Measurements from ENCODE around the gene SCGB2B2. TPM values are rescaled to one million over a fixed set of nuclear protein-coding genes. Genes with fewer than 3 reads are reported as not detected.
"Not testable (repeated sequence)": the region's sequence is repeated elsewhere in the genome, so short reads cannot be mapped to it uniquely, and the experiment has no call there.

Gene SCGB2B2
- total and polyA plus RNA-seq, 2 of the 4 experiments (the other 2 are of a cell fraction) = not detected

- no peak for TF ChIP-seq SMC3 (IDR thresholded peaks at IDR 0.05; ENCODE audit: low read depth, low read length)
- no peak for ATAC-seq (ENCODE audit: low read depth)
- dilution Hi-C loops (cut with HindIII; ENCODE audit: low sequenced_read_pairs, unreplicated experiment) = no loop called here
- Histone ChIP-seq H2BK5ac (ENCODE audit: low read depth, low read length, poor library complexity, severe bottlenecking) (no peak overlapping the region), H3K9me1 (ENCODE audit: insufficient read depth, low read length) (no peaks in the 10 kb centered on the region), H2BK120ac (ENCODE audit: low read depth, low read length) (no peak overlapping the region), H2BK15ac (ENCODE audit: low read depth, low read length) (no peak overlapping the region), H3K23ac (ENCODE audit: low read depth, low read length) (no peak overlapping the region), H3K9ac (ENCODE audit: low read depth, low read length) (no peak overlapping the region), H3K4me1 (ENCODE audit: control insufficient read depth, insufficient read depth, low read length) (no peaks in the 10 kb centered on the region), H4K5ac (ENCODE audit: low read depth, low read length) (no peak overlapping the region), H3K79me1 (ENCODE audit: low read depth in 1 of 2, low read length in 2 of 2) (no peaks in the 10 kb centered on the region; a peak in 1 of 4 replicates), H2AFZ (replicated peaks; ENCODE audit: low read length, poor library complexity) (no peak overlapping the region), H3K4ac (ENCODE audit: low read depth, low read length) (no peak overlapping the region), H2AK9ac (replicated peaks; ENCODE audit: low read depth, low read length, poor library complexity) (no peak overlapping the region), H3K27ac (ENCODE audit: insufficient read depth, low read length) (no peak overlapping the region), H3K36me3 (ENCODE audit: control insufficient read depth, insufficient read depth, low read length) (peaks cover 9% of the 10 kb centered on the region), H4K8ac (ENCODE audit: low read depth in 2 of 2, low read length in 2 of 2) (no peak overlapping the region), H3K4me3 (ENCODE audit: insufficient read depth, low read depth, low read length) (no peak overlapping the region), H3K27me3 (ENCODE audit: control insufficient read depth, insufficient read depth, low read length) (no peaks in the 10 kb centered on the region), H4K91ac (ENCODE audit: insufficient read depth, low read depth, low read length) (no peak overlapping the region), H2BK20ac (ENCODE audit: low read depth, low read length) (no peak overlapping the region), H3K18ac (ENCODE audit: low read depth, low read length) (no peak overlapping the region), H3K14ac (replicated peaks; ENCODE audit: low read depth, low read length) (no peak overlapping the region), H4K20me1 (ENCODE audit: insufficient read depth, low read length) (no peaks in the 10 kb centered on the region), H3K9me3 (ENCODE audit: control insufficient read depth, insufficient read depth, low read length) (peaks cover 18% of the 10 kb centered on the region), H3K4me2 (ENCODE audit: low read depth, low read length) (no peak overlapping the region), H2AK5ac (ENCODE audit: low read depth, low read length) (no peak overlapping the region), H3K56ac (ENCODE audit: extremely low read depth, insufficient read depth, low read length) (no peak overlapping the region)
- BruUV-seq (replicated peaks) = no TSS peak
- DNase-seq = no peak
- in situ Hi-C loops (cut with MboI; ENCODE audit: low sequenced_read_pairs) = no loop called here
- WGBS, 2 experiments (ENCODE audit: extremely low coverage in 2 of 2, insufficient read length in 1 of 2) = no CpG with 5 or more reads among the region's 5 CpGs
- ChIA-PET POLR2A (ENCODE audit: unreplicated experiment) (no interaction called here), CTCF (no interaction called here)
- intact Hi-C loops (cut with micrococcal nuclease) = no loop called here
Observed at GRCh38 chr19:34686455-34686854, 9.5 kb upstream of the SCGB2B2 start.

- H3K9me1 ChIP-seq (ENCODE audit: insufficient read depth, low read length); CTCF ChIA-PET; H4K91ac ChIP-seq (ENCODE audit: insufficient read depth, low read depth, low read length); ATAC-seq (ENCODE audit: low read depth); POLR2A ChIA-PET (ENCODE audit: unreplicated experiment); H3K4me2 ChIP-seq (ENCODE audit: low read depth, low read length); H2BK120ac ChIP-seq (ENCODE audit: low read depth, low read length); in situ Hi-C loops (cut with MboI; ENCODE audit: low sequenced_read_pairs); H3K79me1 ChIP-seq (ENCODE audit: low read depth in 1 of 2, low read length in 2 of 2); H3K4me1 ChIP-seq (ENCODE audit: control insufficient read depth, insufficient read depth, low read length); BruUV-seq (replicated peaks); H3K56ac ChIP-seq (ENCODE audit: extremely low read depth, insufficient read depth, low read length); H3K27me3 ChIP-seq (ENCODE audit: control insufficient read depth, insufficient read depth, low read length); H2BK20ac ChIP-seq (ENCODE audit: low read depth, low read length); H2BK15ac ChIP-seq (ENCODE audit: low read depth, low read length); dilution Hi-C loops (cut with HindIII; ENCODE audit: low sequenced_read_pairs, unreplicated experiment); H2BK5ac ChIP-seq (ENCODE audit: low read depth, low read length, poor library complexity, severe bottlenecking); DNase-seq; H3K23ac ChIP-seq (ENCODE audit: low read depth, low read length); H4K20me1 ChIP-seq (ENCODE audit: insufficient read depth, low read length); H2AK9ac ChIP-seq (replicated peaks; ENCODE audit: low read depth, low read length, poor library complexity); H4K5ac ChIP-seq (ENCODE audit: low read depth, low read length); H3K4ac ChIP-seq (ENCODE audit: low read depth, low read length); H3K14ac ChIP-seq (replicated peaks; ENCODE audit: low read depth, low read length); H3K4me3 ChIP-seq (ENCODE audit: insufficient read depth, low read depth, low read length); H3K9ac ChIP-seq (ENCODE audit: low read depth, low read length); H2AFZ ChIP-seq (replicated peaks; ENCODE audit: low read length, poor library complexity); H3K18ac ChIP-seq (ENCODE audit: low read depth, low read length); H4K8ac ChIP-seq (ENCODE audit: low read depth in 2 of 2, low read length in 2 of 2); intact Hi-C loops (cut with micrococcal nuclease); H3K27ac ChIP-seq (ENCODE audit: insufficient read depth, low read length); H2AK5ac ChIP-seq (ENCODE audit: low read depth, low read length): not testable (repeated sequence)
- Histone ChIP-seq H3K9me3 (ENCODE audit: control insufficient read depth, insufficient read depth, low read length) (peaks cover 20% of the 10 kb centered on the region), H3K36me3 (ENCODE audit: control insufficient read depth, insufficient read depth, low read length) (peaks cover 12% of the 10 kb centered on the region)
- no CpG with 5 or more reads among the region's 5 CpGs for WGBS, 2 experiments (ENCODE audit: extremely low coverage in 2 of 2, insufficient read length in 1 of 2)
Observed at GRCh38 chr19:34685266-34685665, 8.3 kb upstream of the SCGB2B2 start.

Data from IMR-90 (cell line).